ENCODE data around the gene BAHCC1.

BAHCC1 gene

GRCh38 chr17:81429821-81430551, 34.7 kb downstream of the BAHCC1 start:
- no peak overlapping the region for H3K4me2 ChIP-seq (ENCODE audit: low read length)
- H2AFZ ChIP-seq (ENCODE audit: low read length): no peak overlapping the region
- H4K20me1 ChIP-seq (ENCODE audit: insufficient read depth, low read length): no peaks in the 10 kb centered on the region
- no peaks in the 10 kb centered on the region for H3K36me3 ChIP-seq (ENCODE audit: insufficient read depth, low read length)
- TF ChIP-seq EZH2 (IDR thresholded peaks at IDR 0.05; ENCODE audit: borderline replicate concordance, low read length): no peak
- TF ChIP-seq, protein P1, sequence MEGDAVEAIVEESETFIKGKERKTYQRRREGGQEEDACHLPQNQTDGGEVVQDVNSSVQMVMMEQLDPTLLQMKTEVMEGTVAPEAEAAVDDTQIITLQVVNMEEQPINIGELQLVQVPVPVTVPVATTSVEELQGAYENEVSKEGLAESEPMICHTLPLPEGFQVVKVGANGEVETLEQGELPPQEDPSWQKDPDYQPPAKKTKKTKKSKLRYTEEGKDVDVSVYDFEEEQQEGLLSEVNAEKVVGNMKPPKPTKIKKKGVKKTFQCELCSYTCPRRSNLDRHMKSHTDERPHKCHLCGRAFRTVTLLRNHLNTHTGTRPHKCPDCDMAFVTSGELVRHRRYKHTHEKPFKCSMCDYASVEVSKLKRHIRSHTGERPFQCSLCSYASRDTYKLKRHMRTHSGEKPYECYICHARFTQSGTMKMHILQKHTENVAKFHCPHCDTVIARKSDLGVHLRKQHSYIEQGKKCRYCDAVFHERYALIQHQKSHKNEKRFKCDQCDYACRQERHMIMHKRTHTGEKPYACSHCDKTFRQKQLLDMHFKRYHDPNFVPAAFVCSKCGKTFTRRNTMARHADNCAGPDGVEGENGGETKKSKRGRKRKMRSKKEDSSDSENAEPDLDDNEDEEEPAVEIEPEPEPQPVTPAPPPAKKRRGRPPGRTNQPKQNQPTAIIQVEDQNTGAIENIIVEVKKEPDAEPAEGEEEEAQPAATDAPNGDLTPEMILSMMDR (IDR thresholded peaks at IDR 0.05; ENCODE audit: low read length): no peak
- no peaks in the 10 kb centered on the region for H3K79me2 ChIP-seq (ENCODE audit: insufficient read depth, low read length)
- H3K4me3 ChIP-seq (ENCODE audit: low read depth, low read length, poor library complexity, severe bottlenecking): no peak overlapping the region
- no peak overlapping the region for H3K9ac ChIP-seq (ENCODE audit: low read length)
- H3K27ac ChIP-seq (ENCODE audit: low read depth, low read length, poor library complexity, severe bottlenecking): no peak overlapping the region
- H3K27me3 ChIP-seq (ENCODE audit: insufficient read depth, low read length): no peaks in the 10 kb centered on the region; the same call in 1 of the 2 replicates
- no peaks in the 10 kb centered on the region for H3K9me3 ChIP-seq (ENCODE audit: low read length)
- H3F3A ChIP-seq (ENCODE audit: insufficient read depth, low read length): no peaks in the 10 kb centered on the region
- no peaks in the 10 kb centered on the region for H3K4me1 ChIP-seq (ENCODE audit: insufficient read depth, low read length, severe bottlenecking)
- H3K9me2 ChIP-seq (ENCODE audit: low read depth, low read length): no peaks in the 10 kb centered on the region

DNA sequence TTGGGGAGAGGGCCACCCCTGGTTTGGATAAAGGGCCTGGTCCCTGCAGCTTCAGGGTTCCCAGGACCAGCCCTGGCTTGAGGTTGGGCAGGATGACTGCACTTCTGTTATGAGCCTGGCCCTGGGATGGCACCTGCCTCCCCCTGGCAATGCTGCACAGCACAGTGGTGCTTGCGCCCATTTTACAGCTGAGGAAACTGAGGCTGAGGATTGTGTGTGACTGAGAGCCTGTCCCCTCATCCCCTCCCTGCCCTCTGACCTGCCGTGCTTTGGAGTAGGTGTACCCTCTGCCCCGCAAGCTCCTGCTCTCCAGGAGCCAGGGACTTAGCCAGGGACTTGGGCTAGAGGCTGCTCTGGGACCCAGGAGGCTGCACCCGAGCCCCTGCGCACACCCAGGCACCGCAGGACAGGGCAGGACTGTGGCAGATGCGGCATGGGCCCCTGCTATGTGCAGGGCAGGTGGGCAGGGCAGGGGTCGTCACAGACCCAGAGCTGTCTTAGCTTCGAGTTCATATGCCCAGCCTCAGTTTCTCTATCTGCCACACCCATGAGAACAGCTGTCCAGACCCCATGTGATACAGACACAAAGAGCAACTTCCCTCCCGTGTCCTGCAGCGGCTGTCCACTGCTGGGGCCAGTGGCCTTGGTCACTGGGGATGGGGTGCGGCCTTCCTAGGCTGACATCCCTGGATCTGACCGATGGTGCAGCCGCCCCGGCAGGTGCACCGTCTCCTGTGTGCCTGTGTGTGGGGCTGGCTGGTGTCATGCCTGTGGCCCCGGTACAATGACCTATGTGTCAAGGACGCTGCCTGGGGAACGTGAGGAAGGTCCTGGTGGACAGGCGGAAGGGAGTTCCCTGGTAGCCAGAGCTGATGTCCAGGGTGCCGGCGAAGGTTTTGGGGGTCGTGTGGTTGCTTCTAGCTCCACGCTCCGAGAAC, 36.6 kb downstream of the BAHCC1 start:
- Histone ChIP-seq H3K4me3 (ENCODE audit: low read depth, low read length, poor library complexity, severe bottlenecking) (no peak overlapping the region), H4K20me1 (ENCODE audit: insufficient read depth, low read length) (no peaks in the 10 kb centered on the region), H3K36me3 (ENCODE audit: insufficient read depth, low read length) (no peaks in the 10 kb centered on the region), H3F3A (ENCODE audit: insufficient read depth, low read length) (no peaks in the 10 kb centered on the region), H2AFZ (ENCODE audit: low read length) (no peak overlapping the region), H3K9me2 (ENCODE audit: low read depth, low read length) (no peaks in the 10 kb centered on the region), H3K27me3 (ENCODE audit: insufficient read depth, low read length) (no peaks in the 10 kb centered on the region; the same call in 1 of the 2 replicates), H3K27ac (ENCODE audit: low read depth, low read length, poor library complexity, severe bottlenecking) (no peak overlapping the region), H3K4me2 (ENCODE audit: low read length) (no peak overlapping the region), H3K9ac (ENCODE audit: low read length) (no peak overlapping the region), H3K4me1 (ENCODE audit: insufficient read depth, low read length, severe bottlenecking) (no peaks in the 10 kb centered on the region), H3K9me3 (ENCODE audit: low read length) (no peaks in the 10 kb centered on the region), H3K79me2 (ENCODE audit: insufficient read depth, low read length) (no peaks in the 10 kb centered on the region)
- no peak for TF ChIP-seq EZH2 (IDR thresholded peaks at IDR 0.05; ENCODE audit: borderline replicate concordance, low read length)
- TF ChIP-seq, protein P1 (IDR thresholded peaks at IDR 0.05; ENCODE audit: low read length): no peak

DNA sequence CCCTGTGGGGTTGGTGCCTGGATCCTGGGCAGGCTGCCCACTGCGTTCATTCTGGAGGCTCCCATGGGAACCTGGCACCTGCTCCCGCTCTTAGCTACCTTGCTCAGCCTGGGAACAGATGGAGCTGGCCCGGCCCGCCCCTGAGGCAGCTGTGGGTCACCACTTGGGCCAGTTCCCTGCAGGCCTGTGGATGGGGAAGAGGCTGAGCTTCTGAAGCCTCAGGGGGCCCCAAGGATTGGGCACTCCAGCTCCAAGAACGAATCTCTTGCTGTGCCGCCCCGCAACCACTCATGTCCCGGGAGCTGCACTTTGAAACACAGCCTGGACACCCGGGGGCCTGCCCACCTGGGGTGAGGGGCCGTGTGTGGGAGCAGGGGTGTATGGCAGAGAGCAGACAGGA, 37.7 kb downstream of the BAHCC1 start:
- TF ChIP-seq EZH2 (IDR thresholded peaks at IDR 0.05; ENCODE audit: borderline replicate concordance, low read length): no peak
- Histone ChIP-seq H3K4me2 (ENCODE audit: low read length) (no peak overlapping the region), H3K27ac (ENCODE audit: low read depth, low read length, poor library complexity, severe bottlenecking) (no peak overlapping the region), H3K9me2 (ENCODE audit: low read depth, low read length) (no peaks in the 10 kb centered on the region), H3K4me1 (ENCODE audit: insufficient read depth, low read length, severe bottlenecking) (no peaks in the 10 kb centered on the region), H3F3A (ENCODE audit: insufficient read depth, low read length) (no peaks in the 10 kb centered on the region), H3K9ac (ENCODE audit: low read length) (no peak overlapping the region), H3K27me3 (ENCODE audit: insufficient read depth, low read length) (0 out of 2 replicates have a peak, but pooled peaks cover 5% of the 10 kb centered on the region), H3K36me3 (ENCODE audit: insufficient read depth, low read length) (no peaks in the 10 kb centered on the region), H3K4me3 (ENCODE audit: low read depth, low read length, poor library complexity, severe bottlenecking) (no peak overlapping the region), H3K79me2 (ENCODE audit: insufficient read depth, low read length) (no peaks in the 10 kb centered on the region), H3K9me3 (ENCODE audit: low read length) (no peaks in the 10 kb centered on the region), H4K20me1 (ENCODE audit: insufficient read depth, low read length) (no peaks in the 10 kb centered on the region), H2AFZ (ENCODE audit: low read length) (no peak overlapping the region)

Data from OCI-LY1 (cell line).